ENCODE measurements around the gene IGLL5.

GRCh38 chr22:22853713-22854112, 33.9 kb upstream of the IGLL5 start:
- TF ChIP-seq ETV6 (IDR thresholded peaks at IDR 0.05; ENCODE audit: borderline replicate concordance in 1 of 2, low read depth in 2 of 2, low read length in 1 of 2): no peak
- TF ChIP-seq ETV6 (CRISPR knock-in tag; IDR thresholded peaks at IDR 0.05; ENCODE audit: borderline replicate concordance): no peak
- TF ChIP-seq, protein P1, sequence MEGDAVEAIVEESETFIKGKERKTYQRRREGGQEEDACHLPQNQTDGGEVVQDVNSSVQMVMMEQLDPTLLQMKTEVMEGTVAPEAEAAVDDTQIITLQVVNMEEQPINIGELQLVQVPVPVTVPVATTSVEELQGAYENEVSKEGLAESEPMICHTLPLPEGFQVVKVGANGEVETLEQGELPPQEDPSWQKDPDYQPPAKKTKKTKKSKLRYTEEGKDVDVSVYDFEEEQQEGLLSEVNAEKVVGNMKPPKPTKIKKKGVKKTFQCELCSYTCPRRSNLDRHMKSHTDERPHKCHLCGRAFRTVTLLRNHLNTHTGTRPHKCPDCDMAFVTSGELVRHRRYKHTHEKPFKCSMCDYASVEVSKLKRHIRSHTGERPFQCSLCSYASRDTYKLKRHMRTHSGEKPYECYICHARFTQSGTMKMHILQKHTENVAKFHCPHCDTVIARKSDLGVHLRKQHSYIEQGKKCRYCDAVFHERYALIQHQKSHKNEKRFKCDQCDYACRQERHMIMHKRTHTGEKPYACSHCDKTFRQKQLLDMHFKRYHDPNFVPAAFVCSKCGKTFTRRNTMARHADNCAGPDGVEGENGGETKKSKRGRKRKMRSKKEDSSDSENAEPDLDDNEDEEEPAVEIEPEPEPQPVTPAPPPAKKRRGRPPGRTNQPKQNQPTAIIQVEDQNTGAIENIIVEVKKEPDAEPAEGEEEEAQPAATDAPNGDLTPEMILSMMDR (IDR thresholded peaks at IDR 0.05 in 2 of 3, conservative IDR thresholded peaks at IDR 0.05 in 1 of 3; ENCODE audit: insufficient read depth in 2 of 3, low read depth in 1 of 3, low read length in 3 of 3): no peak
- TF ChIP-seq U2AF2 (optimal IDR thresholded peaks at IDR 0.05; ENCODE audit: low read depth, low read length): no peak
- TF ChIP-seq ELF1 (tag; IDR thresholded peaks at IDR 0.05): no peak
- TF ChIP-seq, protein P2, sequence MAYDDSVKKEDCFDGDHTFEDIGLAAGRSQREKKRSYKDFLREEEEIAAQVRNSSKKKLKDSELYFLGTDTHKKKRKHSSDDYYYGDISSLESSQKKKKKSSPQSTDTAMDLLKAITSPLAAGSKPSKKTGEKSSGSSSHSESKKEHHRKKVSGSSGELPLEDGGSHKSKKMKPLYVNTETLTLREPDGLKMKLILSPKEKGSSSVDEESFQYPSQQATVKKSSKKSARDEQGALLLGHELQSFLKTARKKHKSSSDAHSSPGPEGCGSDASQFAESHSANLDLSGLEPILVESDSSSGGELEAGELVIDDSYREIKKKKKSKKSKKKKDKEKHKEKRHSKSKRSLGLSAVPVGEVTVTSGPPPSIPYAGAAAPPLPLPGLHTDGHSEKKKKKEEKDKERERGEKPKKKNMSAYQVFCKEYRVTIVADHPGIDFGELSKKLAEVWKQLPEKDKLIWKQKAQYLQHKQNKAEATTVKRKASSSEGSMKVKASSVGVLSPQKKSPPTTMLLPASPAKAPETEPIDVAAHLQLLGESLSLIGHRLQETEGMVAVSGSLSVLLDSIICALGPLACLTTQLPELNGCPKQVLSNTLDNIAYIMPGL (CRISPR knock-in tag; IDR thresholded peaks at IDR 0.05): no peak
- TF ChIP-seq, protein P3, sequence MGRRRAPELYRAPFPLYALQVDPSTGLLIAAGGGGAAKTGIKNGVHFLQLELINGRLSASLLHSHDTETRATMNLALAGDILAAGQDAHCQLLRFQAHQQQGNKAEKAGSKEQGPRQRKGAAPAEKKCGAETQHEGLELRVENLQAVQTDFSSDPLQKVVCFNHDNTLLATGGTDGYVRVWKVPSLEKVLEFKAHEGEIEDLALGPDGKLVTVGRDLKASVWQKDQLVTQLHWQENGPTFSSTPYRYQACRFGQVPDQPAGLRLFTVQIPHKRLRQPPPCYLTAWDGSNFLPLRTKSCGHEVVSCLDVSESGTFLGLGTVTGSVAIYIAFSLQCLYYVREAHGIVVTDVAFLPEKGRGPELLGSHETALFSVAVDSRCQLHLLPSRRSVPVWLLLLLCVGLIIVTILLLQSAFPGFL (CRISPR knock-in tag; IDR thresholded peaks at IDR 0.05): no peak
- TF ChIP-seq EZH2 (IDR thresholded peaks at IDR 0.05; ENCODE audit: borderline replicate concordance, low read depth, low read length): no peak
- no peak for TF ChIP-seq POLR3A (IDR thresholded peaks at IDR 0.05; ENCODE audit: borderline replicate concordance, extremely low read depth, insufficient read depth, insufficient read length)
- TF ChIP-seq RB1 (IDR thresholded peaks at IDR 0.05; ENCODE audit: low read depth): no peak
- TF ChIP-seq IRF2 (CRISPR knock-in tag; IDR thresholded peaks at IDR 0.05): no peak
- TF ChIP-seq SMC3 (conservative IDR thresholded peaks at IDR 0.05; ENCODE audit: insufficient read depth, low read depth, low read length): no peak
- no peak for TF ChIP-seq POLR2A (conservative IDR thresholded peaks at IDR 0.05)
- TF ChIP-seq, protein P4, sequence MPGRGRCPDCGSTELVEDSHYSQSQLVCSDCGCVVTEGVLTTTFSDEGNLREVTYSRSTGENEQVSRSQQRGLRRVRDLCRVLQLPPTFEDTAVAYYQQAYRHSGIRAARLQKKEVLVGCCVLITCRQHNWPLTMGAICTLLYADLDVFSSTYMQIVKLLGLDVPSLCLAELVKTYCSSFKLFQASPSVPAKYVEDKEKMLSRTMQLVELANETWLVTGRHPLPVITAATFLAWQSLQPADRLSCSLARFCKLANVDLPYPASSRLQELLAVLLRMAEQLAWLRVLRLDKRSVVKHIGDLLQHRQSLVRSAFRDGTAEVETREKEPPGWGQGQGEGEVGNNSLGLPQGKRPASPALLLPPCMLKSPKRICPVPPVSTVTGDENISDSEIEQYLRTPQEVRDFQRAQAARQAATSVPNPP (IDR thresholded peaks at IDR 0.05; ENCODE audit: borderline replicate concordance, insufficient read depth, insufficient read length): no peak

Data from K562 (cell line).